ENCODE results near the gene LRRC46. TPM values are rescaled to one million over a fixed set of nuclear protein-coding genes. Genes with fewer than 3 reads are reported as not detected.

LRRC46 gene
- total RNA-seq, 1 donor from 2014 or later, result not detected

DNA sequence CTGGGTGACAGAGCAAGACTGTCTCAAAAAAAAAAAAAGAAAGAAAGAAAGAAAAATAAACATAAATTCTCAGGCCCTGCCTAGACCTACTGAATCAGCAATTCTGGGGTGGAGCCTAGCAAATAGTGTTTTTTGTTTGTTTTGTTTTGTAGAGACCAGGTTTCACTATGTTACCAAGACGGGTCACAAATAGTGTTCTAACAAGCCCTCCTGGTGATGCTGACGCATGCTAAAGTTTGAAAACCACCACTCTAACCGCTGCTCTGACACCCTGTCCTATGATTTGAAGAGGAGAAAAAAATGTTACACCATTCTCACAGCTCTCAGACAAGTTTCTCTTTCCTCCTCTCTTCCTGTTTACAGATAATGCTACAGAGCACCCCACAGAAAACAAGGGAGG lies 1.6 kb upstream of the LRRC46 start:
- no peak for DNase-seq (ENCODE audit: low spot score)

GRCh38 chr17:47830396-47831002 lies 971 bp upstream of the LRRC46 start:
- no peak for DNase-seq (ENCODE audit: low spot score)

GRCh38 chr17:47831934-47832327 lies 461 bp downstream of the LRRC46 start:
- no peak for DNase-seq (ENCODE audit: low spot score)

DNA sequence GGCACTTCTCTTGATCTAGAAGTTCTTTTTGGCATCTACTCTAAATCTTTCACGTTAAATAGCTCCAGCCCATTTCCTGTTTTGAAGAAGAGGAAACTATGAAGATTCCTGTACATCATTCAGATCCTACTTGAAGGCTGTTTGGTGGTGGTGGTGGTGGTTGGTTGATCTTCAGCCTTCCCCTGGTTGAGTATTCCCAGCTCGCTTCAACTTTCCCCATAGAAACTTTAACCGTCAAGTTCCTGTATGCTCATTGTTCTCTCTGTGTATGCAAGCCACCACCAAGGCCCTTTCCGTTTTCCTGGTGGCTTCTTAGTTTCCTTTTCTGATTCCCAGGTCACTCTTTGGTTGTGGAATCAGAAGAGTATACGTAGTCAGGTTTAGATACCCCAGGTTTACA lies 3.3 kb downstream of the LRRC46 start:
- DNase-seq (ENCODE audit: low spot score), result no peak

- no peak for DNase-seq (ENCODE audit: low spot score)
These were observed 5.1 kb downstream of the LRRC46 start for GRCh38 chr17:47836601-47837000.

DNA sequence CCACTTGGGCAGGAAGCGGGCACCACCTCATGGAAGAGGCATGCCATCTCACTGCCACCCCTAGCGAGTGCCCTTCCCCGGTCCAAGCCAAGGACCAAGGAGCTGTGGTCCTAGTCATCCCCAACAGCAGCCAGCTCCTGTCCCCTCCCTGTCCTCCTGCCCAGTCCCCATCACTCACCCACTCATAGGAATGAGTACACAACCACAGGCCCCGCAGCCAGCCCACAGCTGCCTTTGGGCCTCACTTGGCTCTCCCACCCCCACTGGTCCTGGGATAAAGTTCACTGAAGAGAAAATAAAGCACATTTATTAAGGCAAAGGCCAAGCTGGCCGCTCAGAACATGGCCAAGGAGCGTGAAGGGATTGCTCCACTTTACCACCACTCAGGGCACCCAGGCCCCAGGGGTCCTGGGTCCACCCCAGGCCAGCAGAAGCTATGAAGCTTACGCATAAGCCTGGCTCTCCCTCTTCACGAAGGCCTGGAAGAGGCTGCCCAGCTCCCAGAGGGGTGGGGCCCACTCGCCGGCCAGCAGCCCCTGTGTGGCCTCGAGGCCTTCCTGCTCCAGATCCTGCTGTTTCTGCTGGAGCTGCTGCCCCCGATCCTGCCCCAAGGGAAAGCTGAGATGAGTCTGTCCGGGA lies 6.0 kb downstream of the LRRC46 start:
- no peak for DNase-seq (ENCODE audit: low spot score)

DNA sequence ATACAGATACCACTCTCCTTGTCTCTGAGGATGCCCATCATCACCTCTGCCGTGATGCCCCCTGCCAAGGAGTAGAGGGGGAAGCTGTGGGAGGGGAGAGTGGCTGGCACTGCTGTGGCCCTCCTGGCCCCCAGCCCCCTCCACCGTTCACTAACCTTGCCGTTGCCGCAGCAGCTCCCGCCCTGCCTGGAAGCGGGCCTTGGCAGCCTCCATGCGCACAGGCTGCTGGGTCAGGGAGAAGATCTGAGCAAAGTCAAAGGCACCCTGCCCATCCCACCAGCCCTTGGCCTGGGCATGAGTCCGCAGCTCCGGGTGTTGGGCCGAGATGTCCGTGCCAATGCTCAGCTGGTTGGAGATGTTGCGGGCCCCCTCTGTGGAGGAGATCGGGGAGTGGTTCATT lies 7.2 kb downstream of the LRRC46 start:
- DNase-seq (ENCODE audit: low spot score), result no peak

DNA sequence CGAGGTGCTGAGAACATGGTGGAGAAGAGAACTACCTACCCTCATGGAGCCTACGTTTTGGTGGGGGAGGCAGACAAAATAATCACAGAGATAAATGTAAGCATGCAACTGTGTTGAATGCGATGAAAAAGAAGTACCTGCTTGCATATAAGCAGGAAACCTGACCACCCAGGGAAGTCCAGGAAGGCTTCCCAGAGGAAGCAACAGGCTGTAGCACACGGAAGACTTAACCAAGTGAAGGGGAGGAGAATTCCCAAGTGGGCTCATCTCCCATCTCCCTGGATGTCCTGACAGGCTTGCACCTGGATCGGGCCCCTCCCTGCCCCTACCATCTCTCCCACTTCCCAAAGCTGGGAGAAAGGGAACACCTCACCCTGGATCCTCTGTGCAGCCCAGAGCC lies 7.6 kb downstream of the LRRC46 start:
- DNase-seq (ENCODE audit: low spot score), result no peak

DNA sequence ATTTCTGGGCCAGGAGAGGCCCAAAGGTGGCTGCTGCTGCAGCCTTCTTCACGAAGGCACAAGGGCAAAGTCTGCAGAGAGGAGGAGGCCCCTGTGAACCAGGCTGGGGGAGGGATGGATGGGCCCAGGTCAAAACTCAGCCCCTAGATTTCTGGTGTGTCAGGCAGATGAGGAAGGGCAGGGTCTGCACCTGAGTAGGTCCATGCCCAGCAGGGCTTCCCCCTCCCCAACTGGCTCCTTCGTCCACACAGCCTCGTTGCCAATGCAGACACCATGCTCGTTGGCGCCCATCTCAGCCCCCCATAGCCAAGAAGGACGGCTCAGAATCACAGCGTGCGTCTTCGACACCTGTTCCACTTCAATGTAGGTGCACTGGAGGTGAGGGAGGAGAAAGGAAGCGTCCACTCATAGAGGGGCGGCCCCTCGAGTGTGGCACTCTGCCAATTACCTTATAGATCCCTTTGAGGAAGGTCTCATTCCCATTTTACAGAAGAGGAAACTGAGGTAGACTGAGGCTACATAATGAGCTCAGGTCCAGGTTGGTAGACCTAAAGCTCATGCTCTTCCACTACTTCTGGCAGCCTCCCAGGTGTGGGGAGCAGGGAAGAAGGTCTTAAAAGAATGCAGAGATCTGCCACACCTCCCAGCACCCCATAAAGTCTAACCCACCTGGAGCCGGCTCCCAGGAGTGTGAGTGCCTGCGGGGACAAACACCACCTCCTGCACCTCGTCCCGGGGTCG lies 8.7 kb downstream of the LRRC46 start:
- DNase-seq (ENCODE audit: low spot score), result no peak

DNA sequence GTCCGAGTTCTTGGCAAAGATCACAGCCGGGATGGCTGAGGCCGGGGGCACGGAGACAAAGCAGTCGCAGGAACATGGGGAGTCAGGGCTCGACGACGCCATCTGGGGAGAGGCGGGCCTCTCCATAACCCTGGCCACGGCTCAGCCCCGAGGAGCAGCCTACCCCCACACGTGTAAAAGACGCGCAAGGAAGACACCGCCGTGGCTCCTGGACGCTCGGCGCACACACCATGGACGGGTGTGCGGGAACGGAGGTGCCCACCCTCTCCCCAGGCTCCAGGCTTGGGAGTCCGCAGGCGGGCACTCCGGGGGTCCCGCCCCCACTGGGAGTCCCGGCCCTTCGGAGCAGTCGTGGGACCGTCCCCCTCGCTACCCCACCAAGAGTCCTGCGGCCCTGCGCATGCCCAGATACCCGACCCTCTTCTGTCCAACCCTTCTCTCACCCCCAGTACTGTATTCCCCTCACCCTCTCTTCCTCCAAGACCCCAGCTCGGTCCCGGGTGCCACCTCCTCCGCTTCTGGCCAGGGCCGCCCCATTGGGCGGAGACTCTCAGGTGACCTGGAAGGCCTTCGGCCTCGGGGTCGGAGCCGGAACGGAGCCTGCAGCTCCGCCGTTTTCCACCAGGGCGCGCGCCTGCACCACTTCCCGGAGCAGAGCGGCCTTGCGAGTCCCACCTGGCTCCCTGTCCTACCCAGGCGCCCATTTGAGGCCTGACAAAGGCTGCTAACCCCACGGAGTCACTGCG lies 9.4 kb downstream of the LRRC46 start, which contains the start of gene SCRN2:
Gene SCRN2, minus strand, starts transcription at position 532 of the 746 bp plus-strand sequence. Its CDS starts 430 bp downstream, at position 102.
- peak; percentile 97 for DNase-seq (ENCODE audit: low spot score)

DNA sequence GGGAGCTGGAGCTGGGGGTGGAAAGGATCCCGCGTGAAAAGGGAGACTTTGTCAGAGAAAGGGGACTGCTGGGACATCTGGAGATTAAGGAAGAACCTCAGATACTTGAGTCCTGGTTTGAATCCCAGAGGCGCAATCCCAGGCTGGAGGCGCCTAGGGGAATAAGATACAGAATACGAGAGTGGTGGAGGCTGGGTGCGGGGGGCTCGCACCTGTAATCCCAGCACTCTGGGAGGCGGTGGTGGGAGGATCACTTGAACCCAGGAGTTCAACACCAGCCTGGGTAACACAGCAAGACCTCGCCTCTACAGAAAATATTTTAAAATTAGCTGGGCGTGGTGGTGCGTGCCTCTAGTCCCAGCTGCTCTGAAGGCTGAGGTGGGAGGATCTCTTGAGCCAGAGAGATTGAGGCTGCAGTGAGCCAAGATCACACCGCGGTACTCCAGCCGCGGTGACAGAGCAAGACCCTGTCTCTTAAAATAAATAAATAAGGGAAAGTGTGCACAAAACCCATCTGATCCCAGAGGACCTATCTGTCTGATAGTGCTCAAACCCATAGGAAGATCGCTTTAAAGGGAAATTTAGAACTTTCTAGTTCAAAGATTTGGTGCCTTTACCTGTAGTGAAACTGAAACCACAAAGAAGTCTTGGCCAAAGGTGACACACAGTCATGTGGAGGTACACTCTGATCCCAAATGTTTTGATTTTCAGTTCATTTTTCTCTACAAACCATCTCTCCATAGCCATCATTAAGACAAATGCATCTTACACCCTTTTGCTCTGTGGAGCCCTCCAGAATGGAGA lies 10.2 kb downstream of the LRRC46 start:
- no peak for DNase-seq (ENCODE audit: low spot score)

- DNase-seq (ENCODE audit: low spot score), result no peak
These were observed 11.9 kb downstream of the LRRC46 start for GRCh38 chr17:47843391-47843730.

DNA sequence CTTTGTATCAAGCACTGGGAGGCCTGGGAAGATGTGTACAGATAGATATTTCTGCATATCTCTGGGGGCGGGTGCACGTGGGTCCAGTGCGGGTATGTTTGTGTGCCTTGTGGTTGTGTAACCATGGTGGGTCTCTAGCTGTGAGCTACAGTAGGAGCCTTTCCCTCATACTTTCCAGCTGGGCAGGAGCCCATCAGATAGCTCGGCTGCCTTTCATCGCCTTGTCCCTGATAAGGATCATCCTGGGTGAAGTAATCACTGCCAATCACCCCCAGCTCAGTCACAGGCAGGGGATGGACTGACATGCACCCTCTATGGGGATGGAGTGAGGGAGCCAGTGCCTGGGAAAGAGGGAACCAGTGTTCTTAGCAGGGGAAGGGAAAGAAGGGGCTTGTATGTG lies 12.8 kb downstream of the LRRC46 start:
- no peak for DNase-seq (ENCODE audit: low spot score)

- no peak for DNase-seq (ENCODE audit: low spot score)
These were observed 13.6 kb downstream of the LRRC46 start for GRCh38 chr17:47844814-47845715.

DNA sequence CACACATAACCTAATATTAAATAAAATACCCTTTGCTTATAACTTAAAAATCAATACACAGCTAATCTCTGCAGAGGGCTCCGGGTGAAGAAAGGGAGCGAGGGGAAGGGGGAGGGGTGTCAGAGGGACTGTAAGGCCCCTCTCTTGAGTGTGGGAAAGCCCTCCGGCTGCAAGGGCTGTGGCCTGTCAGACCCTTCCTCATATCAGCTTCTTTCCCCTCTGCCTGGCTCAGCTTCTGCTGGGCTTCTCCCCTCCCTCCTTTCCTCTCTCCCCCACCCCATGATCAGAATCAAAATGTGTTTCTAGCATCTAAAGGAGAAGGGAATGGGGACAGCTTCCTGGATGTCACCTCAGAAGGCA lies 14.2 kb downstream of the LRRC46 start:
- DNase-seq (ENCODE audit: low spot score), result no peak

- no peak for DNase-seq (ENCODE audit: low spot score)
These were observed 15.4 kb downstream of the LRRC46 start for GRCh38 chr17:47846716-47847340.

DNA sequence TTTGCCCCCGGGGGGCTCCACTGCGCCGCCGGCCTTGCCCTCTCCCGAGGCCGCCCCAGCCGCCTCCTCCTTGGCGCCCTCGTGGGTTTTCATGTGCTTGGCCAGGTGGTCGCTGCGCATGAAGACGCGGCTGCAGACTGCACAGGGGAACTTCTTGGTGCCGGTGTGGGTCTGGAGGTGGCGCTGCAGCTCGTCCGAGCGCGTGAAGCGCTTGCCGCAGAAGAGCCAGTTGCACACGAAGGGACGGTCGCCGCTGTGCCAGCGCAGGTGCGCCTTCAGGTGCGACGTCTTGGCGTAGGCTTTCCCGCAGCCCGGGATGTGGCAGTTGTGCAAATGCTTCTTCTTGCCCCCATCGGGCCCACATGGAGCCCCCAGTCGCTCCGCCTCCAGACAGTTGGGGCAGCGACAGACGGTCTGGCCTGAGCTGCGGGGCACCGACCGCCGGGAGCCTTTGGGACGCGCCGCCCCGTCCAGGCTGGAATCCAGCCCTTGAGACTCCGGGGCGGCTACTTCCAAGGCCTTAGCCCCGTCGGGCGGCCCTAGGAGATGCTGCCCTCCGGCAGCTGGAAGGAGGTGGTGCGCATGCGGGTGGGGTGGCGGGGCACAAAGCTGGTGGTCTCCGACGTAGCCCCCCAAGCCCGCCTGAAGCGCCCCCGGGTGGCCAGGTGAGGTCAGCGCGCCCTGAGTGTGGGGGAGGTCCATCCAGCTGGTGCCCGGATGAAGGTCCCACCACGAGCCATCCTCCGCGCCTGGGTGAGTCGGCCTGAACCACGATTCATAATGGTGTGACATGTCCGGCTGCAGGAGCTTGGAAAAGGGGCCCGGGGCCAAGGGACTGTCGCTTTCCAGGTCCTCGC lies 16.1 kb downstream of the LRRC46 start:
- no peak for DNase-seq (ENCODE audit: low spot score)

- DNase-seq (ENCODE audit: low spot score), result no peak
These were observed 16.7 kb downstream of the LRRC46 start for GRCh38 chr17:47848198-47848513.

- DNase-seq (ENCODE audit: low spot score), result no peak
These were observed 18.9 kb downstream of the LRRC46 start for GRCh38 chr17:47850373-47850691.

Measured in mesenteric fat pad (tissue), 1 donor.